Progenitor cell of endocrine pancreas (in vitro differentiated cells): ENCODE measurements around the gene SAP25. TPM values are rescaled to one million over a fixed set of nuclear protein-coding genes. Genes with fewer than 3 reads are reported as not detected.
A peak's percentile ranks its signal among the peaks of the same experiment; 100 is the strongest.

Experiments used
- DNase-seq: peaks from one replicate; pipeline ENCODE4 v3.0.0; 2021; ENCODE audit warnings: low spot score; ENCODE audit not compliant: unreplicated experiment
- H3K27ac Mint-ChIP-seq: 2 replicates; pipeline ENCODE4 v1.8.0; 2021; ENCODE audit warnings: mild to moderate bottlenecking, moderate library complexity, mixed read lengths
- H3K27me3 Mint-ChIP-seq: 2 replicates; pipeline ENCODE4 v1.8.0; 2021; ENCODE audit warnings: mixed read lengths
- H3K36me3 Mint-ChIP-seq: 2 replicates; pipeline ENCODE4 v1.8.0; 2022; ENCODE audit warnings: mixed read lengths; ENCODE audit not compliant: insufficient read depth
- H3K4me1 Mint-ChIP-seq: 2 replicates; pipeline ENCODE4 v1.8.0; 2021; ENCODE audit warnings: low read depth, mixed read lengths
- H3K4me3 Mint-ChIP-seq: 2 replicates; pipeline ENCODE4 v1.8.0; 2021; ENCODE audit warnings: low read depth, mild to moderate bottlenecking, moderate library complexity, mixed read lengths
- H3K9me3 Mint-ChIP-seq: 2 replicates; pipeline ENCODE4 v1.8.0; 2021; ENCODE audit warnings: low read depth, mixed read lengths
- CTCF ChIP-seq: fragments of 200-600 bp; sonication (generic); IDR thresholded peaks from one replicate; pipeline ENCODE4 v1.5.0; 2021; ENCODE audit warnings: antibody characterized with exemption, mild to moderate bottlenecking; ENCODE audit not compliant: unreplicated experiment
- total RNA-seq: library from RNA; stranded (reverse); gene quantifications from 2 replicates; pipeline ENCODE4 v1.2.1, GENCODE V29; 2021

The SAP25 gene
- total RNA-seq, 1 donor from 2014 or later = 7.7 TPM

GRCh38 chr7:100590077-100590737 lies 16.5 kb upstream of the SAP25 start:
- Mint-ChIP-seq H3K27me3 (peaks cover 6% of the 10 kb centered on the region), H3K4me1 (peaks cover 15% of the 10 kb centered on the region), H3K9me3 (no peaks in the 10 kb centered on the region), H3K4me3 (no peak overlapping the region), H3K27ac (no peak overlapping the region), H3K36me3 (no peaks in the 10 kb centered on the region)
- no peak for DNase-seq
- TF ChIP-seq CTCF = no peak

- H3K4me1 Mint-ChIP-seq = peaks cover 23% of the 10 kb centered on the region
- H3K27ac Mint-ChIP-seq = peak overlapping the region; percentile 2
- H3K36me3 Mint-ChIP-seq = no peaks in the 10 kb centered on the region
- no peak for TF ChIP-seq CTCF
- no peaks in the 10 kb centered on the region for H3K9me3 Mint-ChIP-seq
- H3K4me3 Mint-ChIP-seq = no peak overlapping the region
- H3K27me3 Mint-ChIP-seq = peaks cover 6% of the 10 kb centered on the region
- no peak for DNase-seq
Measured at GRCh38 chr7:100589341-100589947, 15.7 kb upstream of the SAP25 start.

GRCh38 chr7:100588438-100588837 lies 14.7 kb upstream of the SAP25 start:
- TF ChIP-seq CTCF = peak; percentile 31
- no peak for DNase-seq
- H3K9me3 Mint-ChIP-seq = no peaks in the 10 kb centered on the region
- H3K27me3 Mint-ChIP-seq = peaks cover 6% of the 10 kb centered on the region
- peak overlapping the region; percentile 58 for H3K4me3 Mint-ChIP-seq
- H3K27ac Mint-ChIP-seq = peak overlapping the region; percentile 27
- no peaks in the 10 kb centered on the region for H3K36me3 Mint-ChIP-seq
- peaks cover 31% of the 10 kb centered on the region for H3K4me1 Mint-ChIP-seq

GRCh38 chr7:100586266-100587025 lies 12.7 kb upstream of the SAP25 start, which contains the start of gene FBXO24:
TSS of gene FBXO24 (plus strand) at chr7:100586328. CDS start at chr7:100586626, 298 bp downstream.
- TF ChIP-seq CTCF = no peak
- Mint-ChIP-seq H3K27me3 (peaks cover 6% of the 10 kb centered on the region), H3K9me3 (no peaks in the 10 kb centered on the region), H3K4me3 (peak within 1 kb of the TSS; percentile 94), H3K36me3 (no peaks in the 10 kb centered on the region), H3K4me1 (peaks cover 34% of the 10 kb centered on the region), H3K27ac (peak within 1 kb of the TSS; percentile 98)
- DNase-seq = peak; percentile 98

- DNase-seq = peak; percentile 55
- peaks cover 6% of the 10 kb centered on the region for H3K27me3 Mint-ChIP-seq
- no peaks in the 10 kb centered on the region for H3K9me3 Mint-ChIP-seq
Measured at GRCh38 chr7:100585511-100586265, 12.0 kb upstream of the SAP25 start, which contains the start of gene LRCH4. TSS of gene LRCH4 (minus strand) at chr7:100586129. CDS start at chr7:100586100, 29 bp downstream.

More at GRCh38 chr7:100585511-100586265, 12.0 kb upstream of the SAP25 start, which contains the start of gene LRCH4:
- peak within 1 kb of the TSS; percentile 94 for H3K4me3 Mint-ChIP-seq
- H3K4me1 Mint-ChIP-seq = peaks cover 34% of the 10 kb centered on the region
- no peaks in the 10 kb centered on the region for H3K36me3 Mint-ChIP-seq
- H3K27ac Mint-ChIP-seq = peak within 1 kb of the TSS; percentile 98
- no peak for TF ChIP-seq CTCF
